Measurements from ENCODE around the gene C11orf24. TPM values are rescaled to one million over a fixed set of nuclear protein-coding genes. Genes with fewer than 3 reads are reported as not detected.

Gene C11orf24
- polyA plus RNA-seq, 3 donors: 9.5 to 21.8 (median 12.6) TPM

GRCh38 chr11:68223275-68223674 lies 48.5 kb downstream of the C11orf24 start:
- intact Hi-C loops (cut with micrococcal nuclease): no loop called here
- H3K27ac ChIP-seq (ENCODE audit: low read depth in 1 of 2, low read length in 2 of 2): no peak overlapping the region
- H3K9me3 ChIP-seq (replicated peaks in 1 of 2; ENCODE audit: control insufficient read depth in 1 of 2, insufficient read depth in 1 of 2, low read length in 2 of 2): peaks cover 0 to 14% of the 10 kb centered on the region in 2 donors
- no peaks in the 10 kb centered on the region for H3K79me2 ChIP-seq (ENCODE audit: insufficient read depth, low read length)
- WGBS (ENCODE audit: insufficient coverage): 85% methylated on average over 4 of the region's 6 CpGs
- Mint-ChIP-seq H3K27ac (no peak overlapping the region), H3K9me3 (peaks cover 3 to 20% (median 6%) of the 10 kb centered on the region in 7 donors), H3K27me3 (ENCODE audit: low read depth in 3 of 3) (peaks cover 6 to 15% (median 7%) of the 10 kb centered on the region in 3 donors), H3K4me1 (peaks cover 4% of the 10 kb centered on the region), H3K36me3 (no peaks in the 10 kb centered on the region), H3K4me3 (no peak overlapping the region)
- H3K9ac ChIP-seq (ENCODE audit: insufficient read depth, low read length, poor library complexity, severe bottlenecking): no peak overlapping the region
- no peak for TF ChIP-seq CTCF (IDR thresholded peaks at IDR 0.05)
- H2AFZ ChIP-seq (ENCODE audit: insufficient read depth, low read depth, low read length, poor library complexity, severe bottlenecking): no peak overlapping the region
- H3K27me3 ChIP-seq (ENCODE audit: control insufficient read depth in 2 of 2, insufficient read depth in 2 of 2, low read length in 2 of 2): no peaks in the 10 kb centered on the region
- no peaks in the 10 kb centered on the region for H4K20me1 ChIP-seq (ENCODE audit: insufficient read depth, low read length)
- no peak overlapping the region for H3K4me2 ChIP-seq (replicated peaks; ENCODE audit: extremely low read depth, low read length, poor library complexity, severe bottlenecking)
- H3K36me3 ChIP-seq (replicated peaks in 1 of 2; ENCODE audit: control insufficient read depth in 1 of 2, insufficient read depth in 2 of 2, low read length in 2 of 2): no peaks in the 10 kb centered on the region
- DNase-seq: no peak
- no peaks in the 10 kb centered on the region for H3K4me1 ChIP-seq (ENCODE audit: control insufficient read depth in 1 of 2, insufficient read depth in 2 of 2, low read length in 2 of 2)
- H3K4me3 ChIP-seq (replicated peaks in 1 of 3; ENCODE audit: low read depth in 2 of 3, low read length in 3 of 3): no peak overlapping the region

GRCh38 chr11:68221406-68221805 lies 50.4 kb downstream of the C11orf24 start:
- no peak overlapping the region for H3K27ac ChIP-seq (ENCODE audit: low read depth in 1 of 2, low read length in 2 of 2)
- no peaks in the 10 kb centered on the region for H3K4me1 ChIP-seq (ENCODE audit: control insufficient read depth in 1 of 2, insufficient read depth in 2 of 2, low read length in 2 of 2)
- TF ChIP-seq CTCF (IDR thresholded peaks at IDR 0.05): no peak
- no peak overlapping the region for H2AFZ ChIP-seq (ENCODE audit: insufficient read depth, low read depth, low read length, poor library complexity, severe bottlenecking)
- H4K20me1 ChIP-seq (ENCODE audit: insufficient read depth, low read length): no peaks in the 10 kb centered on the region
- peaks cover 4% of the 10 kb centered on the region for H3K4me1 Mint-ChIP-seq
- no peak for DNase-seq
- no peaks in the 10 kb centered on the region for H3K27me3 ChIP-seq (ENCODE audit: control insufficient read depth in 2 of 2, insufficient read depth in 2 of 2, low read length in 2 of 2)
- H3K9ac ChIP-seq (ENCODE audit: insufficient read depth, low read length, poor library complexity, severe bottlenecking): no peak overlapping the region
- H3K36me3 ChIP-seq (replicated peaks in 1 of 2; ENCODE audit: control insufficient read depth in 1 of 2, insufficient read depth in 2 of 2, low read length in 2 of 2): no peaks in the 10 kb centered on the region
- peaks cover 7 to 16% (median 13%) of the 10 kb centered on the region in 3 donors for H3K27me3 Mint-ChIP-seq (ENCODE audit: low read depth in 3 of 3)
- 100% methylated on average over 1 of the region's 5 CpGs for WGBS (ENCODE audit: insufficient coverage)
- H3K4me3 ChIP-seq (replicated peaks in 1 of 3; ENCODE audit: low read depth in 2 of 3, low read length in 3 of 3): no peak overlapping the region
- no peaks in the 10 kb centered on the region for H3K36me3 Mint-ChIP-seq
- no peak overlapping the region for H3K27ac Mint-ChIP-seq
- peaks cover 0 to 10% of the 10 kb centered on the region in 2 donors for H3K9me3 ChIP-seq (replicated peaks in 1 of 2; ENCODE audit: control insufficient read depth in 1 of 2, insufficient read depth in 1 of 2, low read length in 2 of 2)
- intact Hi-C loops (cut with micrococcal nuclease): no loop called here
- H3K4me2 ChIP-seq (replicated peaks; ENCODE audit: extremely low read depth, low read length, poor library complexity, severe bottlenecking): no peak overlapping the region
- no peak overlapping the region for H3K4me3 Mint-ChIP-seq
- peaks cover 0 to 7% (median 3%) of the 10 kb centered on the region in 7 donors for H3K9me3 Mint-ChIP-seq
- H3K79me2 ChIP-seq (ENCODE audit: insufficient read depth, low read length): no peaks in the 10 kb centered on the region

All from CD14-positive monocyte (primary cell).